Measurements from ENCODE around the gene ERBB4. TPM values are rescaled to one million over a fixed set of nuclear protein-coding genes. Genes with fewer than 3 reads are reported as not detected.

ERBB4 gene
- total and polyA plus RNA-seq, 9 donors = 0.08 to 22.3 (median 1.2) TPM

- 48 to 51% (median 51%) methylated on average over 4 of the region's 4 CpGs for WGBS, 3 donors
- intact Hi-C loops (cut with DNase I) = no loop called here
Measured at GRCh38 chr2:211745295-211746097, 793.1 kb downstream of the ERBB4 start.

GRCh38 chr2:211744379-211744778 lies 794.2 kb downstream of the ERBB4 start:
- no peak overlapping the region for H3K4me3 ChIP-seq
- no peak overlapping the region for H3K27ac ChIP-seq
- no peaks in the 10 kb centered on the region for H3K9me3 ChIP-seq
- H3K36me3 ChIP-seq = no peaks in the 10 kb centered on the region
- intact Hi-C loops (cut with DNase I) = no loop called here
- TF ChIP-seq POLR2A (IDR thresholded peaks at IDR 0.05) (no peak), CTCF (IDR thresholded peaks at IDR 0.05) (no peak), EP300 (IDR thresholded peaks at IDR 0.05) (no peak)
- H3K27me3 ChIP-seq = no peaks in the 10 kb centered on the region
- WGBS, 3 donors = 61 to 67% (median 63%) methylated on average over 5 of the region's 5 CpGs
- H3K4me1 ChIP-seq (ENCODE audit: insufficient read depth) = no peaks in the 10 kb centered on the region
- DNase-seq = no peak

More at GRCh38 chr2:211745295-211746097, 793.1 kb downstream of the ERBB4 start:
- Histone ChIP-seq H3K4me3 (no peak overlapping the region), H3K4me1 (ENCODE audit: insufficient read depth) (no peaks in the 10 kb centered on the region), H3K27ac (no peak overlapping the region), H3K27me3 (no peaks in the 10 kb centered on the region), H3K9me3 (no peaks in the 10 kb centered on the region), H3K36me3 (no peaks in the 10 kb centered on the region)
- no peak for DNase-seq
- no peak for TF ChIP-seq CTCF (IDR thresholded peaks at IDR 0.05)
- TF ChIP-seq EP300 (IDR thresholded peaks at IDR 0.05) = no peak
- TF ChIP-seq POLR2A (IDR thresholded peaks at IDR 0.05) = no peak

GRCh38 chr2:211741966-211742365 lies 796.6 kb downstream of the ERBB4 start:
- TF ChIP-seq EP300 (IDR thresholded peaks at IDR 0.05) (no peak), CTCF (IDR thresholded peaks at IDR 0.05) (no peak), POLR2A (IDR thresholded peaks at IDR 0.05) (no peak)
- intact Hi-C loops (cut with DNase I) = no loop called here
- Histone ChIP-seq H3K27ac (no peak overlapping the region), H3K4me3 (no peak overlapping the region), H3K36me3 (no peaks in the 10 kb centered on the region), H3K9me3 (no peaks in the 10 kb centered on the region), H3K27me3 (no peaks in the 10 kb centered on the region), H3K4me1 (ENCODE audit: insufficient read depth) (no peaks in the 10 kb centered on the region)
- 62 to 78% (median 67%) methylated on average over 4 of the region's 4 CpGs for WGBS, 3 donors
- DNase-seq = no peak

GRCh38 chr2:211737282-211737681 lies 801.3 kb downstream of the ERBB4 start:
- 53 to 59% (median 54%) methylated on average over 3 of the region's 3 CpGs for WGBS, 3 donors
- Histone ChIP-seq H3K4me1 (ENCODE audit: insufficient read depth) (no peaks in the 10 kb centered on the region), H3K27me3 (no peaks in the 10 kb centered on the region), H3K9me3 (no peaks in the 10 kb centered on the region), H3K4me3 (no peak overlapping the region), H3K27ac (no peak overlapping the region), H3K36me3 (no peaks in the 10 kb centered on the region)
- DNase-seq = no peak
- TF ChIP-seq POLR2A (IDR thresholded peaks at IDR 0.05) (no peak), CTCF (IDR thresholded peaks at IDR 0.05) (no peak), EP300 (IDR thresholded peaks at IDR 0.05) (no peak)
- intact Hi-C loops (cut with DNase I) = no loop called here

All from ovary (tissue), 9 donors.